ENCODE data around the gene FHIT.

FHIT gene

GRCh38 chr3:60756241-60757030, 494.8 kb downstream of the FHIT start:
- no peak for DNase-seq (ENCODE audit: low read depth, low spot score)
- H3K36me3 ChIP-seq (ENCODE audit: insufficient read depth, insufficient read length, low read length), result no peaks in the 10 kb centered on the region
- no peak overlapping the region for H3K4me3 ChIP-seq (ENCODE audit: insufficient read length, low read depth)
- no peaks in the 10 kb centered on the region for H3K4me1 ChIP-seq (ENCODE audit: insufficient read depth, insufficient read length)
- TF ChIP-seq ZNF274 (IDR thresholded peaks at IDR 0.05; ENCODE audit: low read depth, low read length), result no peak
- no peak for TF ChIP-seq SUZ12 (IDR thresholded peaks at IDR 0.05; ENCODE audit: extremely low read depth, insufficient read depth, insufficient read length)
- TF ChIP-seq YY1 (IDR thresholded peaks at IDR 0.05; ENCODE audit: insufficient read depth, insufficient read length), result no peak
- 0 out of 2 replicates have a peak, but pooled peaks cover under 1% of the 10 kb centered on the region for H3K9me3 ChIP-seq (ENCODE audit: insufficient read depth, low read length)
- H3K9ac ChIP-seq (ENCODE audit: insufficient read length, low read depth), result no peak overlapping the region
- H3K27me3 ChIP-seq (ENCODE audit: insufficient read depth, insufficient read length), result no peaks in the 10 kb centered on the region

GRCh38 chr3:60755094-60755493, 496.2 kb downstream of the FHIT start:
- Histone ChIP-seq H3K4me1 (ENCODE audit: insufficient read depth, insufficient read length) (no peaks in the 10 kb centered on the region), H3K36me3 (ENCODE audit: insufficient read depth, insufficient read length, low read length) (no peaks in the 10 kb centered on the region), H3K27me3 (ENCODE audit: insufficient read depth, insufficient read length) (no peaks in the 10 kb centered on the region), H3K4me3 (ENCODE audit: insufficient read length, low read depth) (no peak overlapping the region), H3K9me3 (ENCODE audit: insufficient read depth, low read length) (peaks cover 14% of the 10 kb centered on the region; the same call in 1 of the 2 replicates), H3K9ac (ENCODE audit: insufficient read length, low read depth) (no peak overlapping the region)
- DNase-seq (ENCODE audit: low read depth, low spot score), result peak; percentile 32
- TF ChIP-seq SUZ12 (IDR thresholded peaks at IDR 0.05; ENCODE audit: extremely low read depth, insufficient read depth, insufficient read length), result no peak
- TF ChIP-seq YY1 (IDR thresholded peaks at IDR 0.05; ENCODE audit: insufficient read depth, insufficient read length), result no peak
- TF ChIP-seq ZNF274 (IDR thresholded peaks at IDR 0.05; ENCODE audit: low read depth, low read length), result no peak

GRCh38 chr3:60754617-60755016, 496.6 kb downstream of the FHIT start:
- H3K36me3 ChIP-seq (ENCODE audit: insufficient read depth, insufficient read length, low read length), result no peaks in the 10 kb centered on the region
- no peak overlapping the region for H3K9ac ChIP-seq (ENCODE audit: insufficient read length, low read depth)
- H3K4me1 ChIP-seq (ENCODE audit: insufficient read depth, insufficient read length), result no peaks in the 10 kb centered on the region
- DNase-seq (ENCODE audit: low read depth, low spot score), result no peak
- H3K27me3 ChIP-seq (ENCODE audit: insufficient read depth, insufficient read length), result no peaks in the 10 kb centered on the region
- TF ChIP-seq ZNF274 (IDR thresholded peaks at IDR 0.05; ENCODE audit: low read depth, low read length) (no peak), YY1 (IDR thresholded peaks at IDR 0.05; ENCODE audit: insufficient read depth, insufficient read length) (no peak), SUZ12 (IDR thresholded peaks at IDR 0.05; ENCODE audit: extremely low read depth, insufficient read depth, insufficient read length) (no peak)
- peaks cover 18% of the 10 kb centered on the region; the same call in 1 of the 2 replicates for H3K9me3 ChIP-seq (ENCODE audit: insufficient read depth, low read length)
- H3K4me3 ChIP-seq (ENCODE audit: insufficient read length, low read depth), result no peak overlapping the region

GRCh38 chr3:60752809-60753208, 498.4 kb downstream of the FHIT start:
- Histone ChIP-seq H3K4me3 (ENCODE audit: insufficient read length, low read depth) (no peak overlapping the region), H3K9ac (ENCODE audit: insufficient read length, low read depth) (no peak overlapping the region), H3K27me3 (ENCODE audit: insufficient read depth, insufficient read length) (no peaks in the 10 kb centered on the region), H3K4me1 (ENCODE audit: insufficient read depth, insufficient read length) (no peaks in the 10 kb centered on the region), H3K9me3 (ENCODE audit: insufficient read depth, low read length) (peaks cover 23% of the 10 kb centered on the region; the same call in 1 of the 2 replicates), H3K36me3 (ENCODE audit: insufficient read depth, insufficient read length, low read length) (no peaks in the 10 kb centered on the region)
- TF ChIP-seq ZNF274 (IDR thresholded peaks at IDR 0.05; ENCODE audit: low read depth, low read length), result no peak
- no peak for TF ChIP-seq YY1 (IDR thresholded peaks at IDR 0.05; ENCODE audit: insufficient read depth, insufficient read length)
- TF ChIP-seq SUZ12 (IDR thresholded peaks at IDR 0.05; ENCODE audit: extremely low read depth, insufficient read depth, insufficient read length), result no peak
- no peak for DNase-seq (ENCODE audit: low read depth, low spot score)

- no peak overlapping the region for H3K4me3 ChIP-seq (ENCODE audit: insufficient read length, low read depth)
Observed at GRCh38 chr3:60746695-60747416, 504.4 kb downstream of the FHIT start.

GRCh38 chr3:60746043-60746638, 505.1 kb downstream of the FHIT start:
- no peak for DNase-seq (ENCODE audit: low read depth, low spot score)
- H3K4me3 ChIP-seq (ENCODE audit: insufficient read length, low read depth), result no peak overlapping the region
- no peak overlapping the region for H3K9ac ChIP-seq (ENCODE audit: insufficient read length, low read depth)
- peaks cover 20% of the 10 kb centered on the region; the same call in 1 of the 2 replicates for H3K9me3 ChIP-seq (ENCODE audit: insufficient read depth, low read length)
- TF ChIP-seq SUZ12 (IDR thresholded peaks at IDR 0.05; ENCODE audit: extremely low read depth, insufficient read depth, insufficient read length) (no peak), YY1 (IDR thresholded peaks at IDR 0.05; ENCODE audit: insufficient read depth, insufficient read length) (no peak), ZNF274 (IDR thresholded peaks at IDR 0.05; ENCODE audit: low read depth, low read length) (no peak)
- H3K27me3 ChIP-seq (ENCODE audit: insufficient read depth, insufficient read length), result no peaks in the 10 kb centered on the region
- peaks cover 4% of the 10 kb centered on the region for H3K4me1 ChIP-seq (ENCODE audit: insufficient read depth, insufficient read length)
- H3K36me3 ChIP-seq (ENCODE audit: insufficient read depth, insufficient read length, low read length), result no peaks in the 10 kb centered on the region

More at GRCh38 chr3:60746695-60747416, 504.4 kb downstream of the FHIT start:
- no peak for TF ChIP-seq SUZ12 (IDR thresholded peaks at IDR 0.05; ENCODE audit: extremely low read depth, insufficient read depth, insufficient read length)
- TF ChIP-seq YY1 (IDR thresholded peaks at IDR 0.05; ENCODE audit: insufficient read depth, insufficient read length), result no peak
- no peak for TF ChIP-seq ZNF274 (IDR thresholded peaks at IDR 0.05; ENCODE audit: low read depth, low read length)
- no peaks in the 10 kb centered on the region for H3K27me3 ChIP-seq (ENCODE audit: insufficient read depth, insufficient read length)
- peaks cover 4% of the 10 kb centered on the region for H3K4me1 ChIP-seq (ENCODE audit: insufficient read depth, insufficient read length)
- H3K9ac ChIP-seq (ENCODE audit: insufficient read length, low read depth), result no peak overlapping the region
- H3K36me3 ChIP-seq (ENCODE audit: insufficient read depth, insufficient read length, low read length), result no peaks in the 10 kb centered on the region
- DNase-seq (ENCODE audit: low read depth, low spot score), result no peak
- H3K9me3 ChIP-seq (ENCODE audit: insufficient read depth, low read length), result peaks cover 23% of the 10 kb centered on the region; the same call in 1 of the 2 replicates
